OCI-M2 (cell line): ENCODE results near the gene ZNF593OS.

Source experiments
- DNase-seq: peaks from one replicate; lab custom pipeline; 2025; ENCODE audit not compliant: unreplicated experiment; lab: John Stamatoyannopoulos, UW

Gene ZNF593OS

GRCh38 chr1:26171084-26172072 lies at the start of gene ZNF593OS:
Gene ZNF593OS (minus strand): TSS chr1:26171832. CDS start chr1:26171661, 171 bp downstream.
- no peak for DNase-seq

GRCh38 chr1:26221094-26221493 lies 49.5 kb upstream of the ZNF593OS start:
- no peak for DNase-seq

- no peak for DNase-seq
Measured at GRCh38 chr1:26220199-26220912, 48.7 kb upstream of the ZNF593OS start.

GRCh38 chr1:26218906-26219494 lies 47.4 kb upstream of the ZNF593OS start:
- no peak for DNase-seq

GRCh38 chr1:26215246-26215645 lies 43.6 kb upstream of the ZNF593OS start:
- DNase-seq = no peak

- DNase-seq = no peak
Measured at GRCh38 chr1:26213335-26213905, 41.8 kb upstream of the ZNF593OS start.

GRCh38 chr1:26212726-26213125 lies 41.1 kb upstream of the ZNF593OS start:
- no peak for DNase-seq

GRCh38 chr1:26210147-26210870 lies 38.7 kb upstream of the ZNF593OS start:
- no peak for DNase-seq

- no peak for DNase-seq
Measured at GRCh38 chr1:26203642-26204318, 32.1 kb upstream of the ZNF593OS start.

GRCh38 chr1:26200413-26200812 lies 28.8 kb upstream of the ZNF593OS start:
- no peak for DNase-seq

- no peak for DNase-seq
Measured at GRCh38 chr1:26197813-26198212, 26.2 kb upstream of the ZNF593OS start.

- no peak for DNase-seq
Measured at GRCh38 chr1:26197301-26197700, 25.7 kb upstream of the ZNF593OS start.

- no peak for DNase-seq
Measured at GRCh38 chr1:26195805-26196204, 24.2 kb upstream of the ZNF593OS start.

GRCh38 chr1:26191739-26192138 lies 20.1 kb upstream of the ZNF593OS start:
- DNase-seq = no peak

- no peak for DNase-seq
Measured at GRCh38 chr1:26190373-26190987, 18.8 kb upstream of the ZNF593OS start, which contains the start of gene CATSPER4. Gene CATSPER4 (plus strand): TSS chr1:26190602. CDS start chr1:26190628, 26 bp downstream.

- DNase-seq = no peak
Measured at GRCh38 chr1:26189751-26190275, 18.2 kb upstream of the ZNF593OS start.

- no peak for DNase-seq
Measured at GRCh38 chr1:26189331-26189730, 17.7 kb upstream of the ZNF593OS start.

GRCh38 chr1:26188477-26188876 lies 16.8 kb upstream of the ZNF593OS start:
- DNase-seq = no peak

GRCh38 chr1:26187882-26188281 lies 16.2 kb upstream of the ZNF593OS start:
- no peak for DNase-seq
